Breast epithelium (tissue), 4 donors: Measurements from ENCODE around the gene TARP.
A peak's percentile ranks its signal among the peaks of the same experiment; 100 is the strongest.

Experiments used
- DNase-seq, 2 donors: peaks; one replicate each; pipeline ENCODE4 v3.0.0-alpha.2; 2019; ENCODE audit warnings: low spot score in 2 of 2
- H3K27ac ChIP-seq, 2 donors: fragments of 200-600 bp; sonication (generic) in 1 of 2; one replicate each; pipeline ENCODE4 v1.5.1; 2016 to 2019; ENCODE audit warnings: mild to moderate bottlenecking in 1 of 2
- H3K27me3 ChIP-seq, 2 donors: fragments of 200-600 bp; sonication (generic) in 1 of 2; one replicate each; pipeline versions ENCODE4 v1.5.1 to v1.6.0; 2017 to 2019; ENCODE audit warnings: control low read depth in 1 of 2, mild to moderate bottlenecking in 1 of 2
- H3K36me3 ChIP-seq: fragments of 200-600 bp; one replicate; pipeline ENCODE4 v1.5.1; 2019
- H3K4me1 ChIP-seq, 2 donors: fragments of 200-600 bp; sonication (generic); one replicate each; pipeline ENCODE4 v1.5.1; 2016 to 2019; ENCODE audit warnings: control low read depth in 1 of 2
- H3K4me3 ChIP-seq, 3 donors: fragments of 200-600 bp; sonication (generic); 1 replicate in 2 of 3; 2 replicates in 1 of 3; pipeline ENCODE4 v1.5.1; 2016 to 2019; ENCODE audit warnings: mild to moderate bottlenecking in 3 of 3, moderate library complexity in 2 of 3
- H3K9me3 ChIP-seq, 2 donors: fragments of 200-600 bp; sonication (generic) in 1 of 2; one replicate each; pipeline ENCODE4 v1.5.1; 2016 to 2019; ENCODE audit warnings: control low read depth in 1 of 2
- CTCF ChIP-seq, 3 donors: fragments of 450-650 bp; IDR thresholded peaks; one replicate each; pipeline ENCODE4 v1.5.1; 2016 to 2017; ENCODE audit warnings: antibody characterized with exemption in 3 of 3, mild to moderate bottlenecking in 3 of 3, moderate library complexity in 3 of 3
- POLR2A ChIP-seq: fragments of 450-650 bp; IDR thresholded peaks from one replicate; pipeline ENCODE4 v1.6.1; 2016; ENCODE audit warnings: antibody characterized with exemption, mild to moderate bottlenecking, moderate library complexity
- POLR2AphosphoS5 ChIP-seq, 3 donors: sonication (generic); formaldehyde crosslinking; IDR thresholded peaks; one replicate each; pipeline ENCODE4 v1.6.1; 2017; ENCODE audit warnings: antibody characterized with exemption in 3 of 3
- intact Hi-C: fragments of 100-400 bp; cut with DNase I; formaldehyde crosslinking; loops from one replicate; pipeline ENCODE4 v1.15.1; 2023; ENCODE audit warnings: low total_unique reads

The TARP gene

GRCh38 chr7:38220452-38220851 is 53.0 kb downstream of the TARP start:
- intact Hi-C loops = loop anchor here (5.0 kb wide), 1 partner anchor 113 kb away; no protein-coding TSS in a partner anchor
- no peaks in the 10 kb centered on the region for H3K36me3 ChIP-seq
- H3K4me3 ChIP-seq = no peak overlapping the region
- TF ChIP-seq POLR2AphosphoS5 (IDR thresholded peaks at IDR 0.05) (no peak), CTCF (IDR thresholded peaks at IDR 0.05) (no peak), POLR2A (no peak)
- DNase-seq = no peak
- no peaks in the 10 kb centered on the region for H3K27me3 ChIP-seq
- H3K4me1 ChIP-seq = no peaks in the 10 kb centered on the region
- H3K9me3 ChIP-seq = no peaks in the 10 kb centered on the region
- no peak overlapping the region for H3K27ac ChIP-seq

- TF ChIP-seq POLR2A (no peak), POLR2AphosphoS5 (IDR thresholded peaks at IDR 0.05) (no peak), CTCF (IDR thresholded peaks at IDR 0.05) (no peak)
- no peak overlapping the region for H3K4me3 ChIP-seq
- H3K4me1 ChIP-seq = no peaks in the 10 kb centered on the region
- no peaks in the 10 kb centered on the region for H3K27me3 ChIP-seq
- intact Hi-C loops = no loop called here
- no peaks in the 10 kb centered on the region for H3K9me3 ChIP-seq
- no peak overlapping the region for H3K27ac ChIP-seq
- DNase-seq = no peak
- H3K36me3 ChIP-seq = no peaks in the 10 kb centered on the region
Observed at GRCh38 chr7:38217672-38218071, 55.8 kb downstream of the TARP start.

GRCh38 chr7:38215735-38216670 is 57.4 kb downstream of the TARP start:
- Histone ChIP-seq H3K27me3 (no peaks in the 10 kb centered on the region), H3K27ac (peak overlapping the region in 1 of 2 donors; percentile 22), H3K36me3 (no peaks in the 10 kb centered on the region), H3K4me3 (no peak overlapping the region), H3K4me1 (no peaks in the 10 kb centered on the region), H3K9me3 (no peaks in the 10 kb centered on the region)
- peak; percentile 44 to 66 for DNase-seq
- intact Hi-C loops = no loop called here
- TF ChIP-seq CTCF (IDR thresholded peaks at IDR 0.05) = peak; percentile 54 to 76 (median 62)
- no peak for TF ChIP-seq POLR2A

- Histone ChIP-seq H3K36me3 (no peaks in the 10 kb centered on the region), H3K27ac (no peak overlapping the region)
- intact Hi-C loops = no loop called here
Observed at GRCh38 chr7:38215115-38215514, 58.3 kb downstream of the TARP start.

More at GRCh38 chr7:38215115-38215514, 58.3 kb downstream of the TARP start:
- no peaks in the 10 kb centered on the region for H3K27me3 ChIP-seq
- H3K9me3 ChIP-seq = no peaks in the 10 kb centered on the region
- no peak overlapping the region for H3K4me3 ChIP-seq
- no peak for TF ChIP-seq CTCF (IDR thresholded peaks at IDR 0.05)
- TF ChIP-seq POLR2A = no peak
- TF ChIP-seq POLR2AphosphoS5 (IDR thresholded peaks at IDR 0.05) = no peak
- no peak for DNase-seq
- no peaks in the 10 kb centered on the region for H3K4me1 ChIP-seq
